T follicular helper cell (primary cell): ENCODE measurements around the gene HEBP1.

Experiments used
- DNase-seq: peaks from one replicate; pipeline ENCODE4 v3.0.0-alpha.2; 2020; ENCODE audit warnings: low read depth

The HEBP1 gene

GRCh38 chr12:13023811-13024530, 23.9 kb upstream of the HEBP1 start:
- no peak for DNase-seq

GRCh38 chr12:13022851-13023271, 22.8 kb upstream of the HEBP1 start:
- no peak for DNase-seq

GRCh38 chr12:13011098-13011497, 11.0 kb upstream of the HEBP1 start:
- no peak for DNase-seq

- DNase-seq = no peak
These were observed 8.8 kb upstream of the HEBP1 start for GRCh38 chr12:13008741-13009380.

- DNase-seq = no peak
These were observed 7.6 kb upstream of the HEBP1 start for GRCh38 chr12:13007496-13008233.

- no peak for DNase-seq
These were observed 5.6 kb upstream of the HEBP1 start for GRCh38 chr12:13005649-13006048.

GRCh38 chr12:13004986-13005385, 4.9 kb upstream of the HEBP1 start:
- DNase-seq = no peak

- DNase-seq = no peak
These were observed 4.3 kb upstream of the HEBP1 start for GRCh38 chr12:13004361-13004760.

GRCh38 chr12:13002301-13003097, 2.4 kb upstream of the HEBP1 start:
- no peak for DNase-seq

- no peak for DNase-seq
These were observed 1.6 kb upstream of the HEBP1 start for GRCh38 chr12:13001775-13002040.

- DNase-seq = no peak
These were observed 1.1 kb upstream of the HEBP1 start for GRCh38 chr12:13000925-13001774.

GRCh38 chr12:13000616-13000924, 505 bp upstream of the HEBP1 start:
- no peak for DNase-seq

- no peak for DNase-seq
These were observed 650 bp downstream of the HEBP1 start for GRCh38 chr12:12999271-12999958.

- no peak for DNase-seq
These were observed 1.8 kb downstream of the HEBP1 start for GRCh38 chr12:12998248-12998647.

GRCh38 chr12:12997734-12998133, 2.3 kb downstream of the HEBP1 start:
- no peak for DNase-seq

GRCh38 chr12:12997156-12997555, 2.9 kb downstream of the HEBP1 start:
- DNase-seq = no peak

- DNase-seq = no peak
These were observed 3.9 kb downstream of the HEBP1 start for GRCh38 chr12:12996209-12996608.

GRCh38 chr12:12995088-12995487, 5.0 kb downstream of the HEBP1 start:
- no peak for DNase-seq

- DNase-seq = no peak
These were observed 6.7 kb downstream of the HEBP1 start for GRCh38 chr12:12993367-12993766.

GRCh38 chr12:12992418-12993130, 7.5 kb downstream of the HEBP1 start:
- DNase-seq = no peak
